PFSK-1 (cell line): ENCODE results near the gene TMC8.

ENCODE experiments used
- FOXP2 ChIP-seq: optimal IDR thresholded peaks from 2 replicates; pipeline ENCODE3; 2011; ENCODE audit warnings: borderline replicate concordance, control low read depth, inconsistent platforms; ENCODE audit not compliant: insufficient read depth; ENCODE audit errors: extremely low read length, extremely low read depth
- POLR2AphosphoS5 ChIP-seq: IDR thresholded peaks from 2 replicates; pipeline ENCODE4 v1.6.1; 2012; ENCODE audit warnings: low read depth, mild to moderate bottlenecking, control low read depth, low read length, moderate library complexity
- SIN3A ChIP-seq: IDR thresholded peaks from 2 replicates; pipeline ENCODE4 v1.6.1; 2012; ENCODE audit warnings: mild to moderate bottlenecking, low read length, moderate library complexity, borderline replicate concordance; ENCODE audit not compliant: insufficient read depth
- TAF1 ChIP-seq: IDR thresholded peaks from 2 replicates; pipeline ENCODE4 v1.6.1; 2012; ENCODE audit warnings: low read length, control low read depth, borderline replicate concordance; ENCODE audit not compliant: insufficient read depth
- TF ChIP-seq, protein P1 (sequence below), 2 experiments: IDR thresholded peaks; 2 replicates each; pipeline versions ENCODE4 v1.6.1 to v1.8.0; 2011 to 2012; ENCODE audit warnings: low read depth in 2 of 2, low read length in 2 of 2, control low read depth in 1 of 2, inconsistent platforms in 1 of 2, mild to moderate bottlenecking in 1 of 2, moderate library complexity in 1 of 2; ENCODE audit not compliant: insufficient read depth in 1 of 2

TMC8 gene

DNA sequence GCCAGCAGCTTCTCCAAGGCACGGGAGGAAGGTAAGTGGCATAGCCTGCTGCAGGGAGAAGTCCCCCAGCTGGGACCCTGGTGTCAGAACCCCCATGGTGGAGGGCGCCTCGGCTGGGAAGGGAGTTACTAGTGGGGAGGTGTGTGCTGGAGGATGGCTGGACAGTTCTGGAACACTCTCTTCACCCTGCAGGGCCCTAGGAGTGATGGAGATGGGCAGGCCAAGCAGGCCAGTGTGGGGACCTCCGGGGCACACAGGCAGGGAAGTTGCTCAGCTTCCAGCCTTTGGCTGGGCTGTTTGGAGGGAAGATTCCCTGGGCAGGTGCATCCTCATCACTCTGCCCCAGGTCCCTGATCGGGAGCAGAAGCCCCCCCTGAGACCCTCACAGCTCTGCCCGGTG lies 16.3 kb downstream of the TMC8 start:
- TF ChIP-seq, protein P1, sequence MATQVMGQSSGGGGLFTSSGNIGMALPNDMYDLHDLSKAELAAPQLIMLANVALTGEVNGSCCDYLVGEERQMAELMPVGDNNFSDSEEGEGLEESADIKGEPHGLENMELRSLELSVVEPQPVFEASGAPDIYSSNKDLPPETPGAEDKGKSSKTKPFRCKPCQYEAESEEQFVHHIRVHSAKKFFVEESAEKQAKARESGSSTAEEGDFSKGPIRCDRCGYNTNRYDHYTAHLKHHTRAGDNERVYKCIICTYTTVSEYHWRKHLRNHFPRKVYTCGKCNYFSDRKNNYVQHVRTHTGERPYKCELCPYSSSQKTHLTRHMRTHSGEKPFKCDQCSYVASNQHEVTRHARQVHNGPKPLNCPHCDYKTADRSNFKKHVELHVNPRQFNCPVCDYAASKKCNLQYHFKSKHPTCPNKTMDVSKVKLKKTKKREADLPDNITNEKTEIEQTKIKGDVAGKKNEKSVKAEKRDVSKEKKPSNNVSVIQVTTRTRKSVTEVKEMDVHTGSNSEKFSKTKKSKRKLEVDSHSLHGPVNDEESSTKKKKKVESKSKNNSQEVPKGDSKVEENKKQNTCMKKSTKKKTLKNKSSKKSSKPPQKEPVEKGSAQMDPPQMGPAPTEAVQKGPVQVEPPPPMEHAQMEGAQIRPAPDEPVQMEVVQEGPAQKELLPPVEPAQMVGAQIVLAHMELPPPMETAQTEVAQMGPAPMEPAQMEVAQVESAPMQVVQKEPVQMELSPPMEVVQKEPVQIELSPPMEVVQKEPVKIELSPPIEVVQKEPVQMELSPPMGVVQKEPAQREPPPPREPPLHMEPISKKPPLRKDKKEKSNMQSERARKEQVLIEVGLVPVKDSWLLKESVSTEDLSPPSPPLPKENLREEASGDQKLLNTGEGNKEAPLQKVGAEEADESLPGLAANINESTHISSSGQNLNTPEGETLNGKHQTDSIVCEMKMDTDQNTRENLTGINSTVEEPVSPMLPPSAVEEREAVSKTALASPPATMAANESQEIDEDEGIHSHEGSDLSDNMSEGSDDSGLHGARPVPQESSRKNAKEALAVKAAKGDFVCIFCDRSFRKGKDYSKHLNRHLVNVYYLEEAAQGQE (IDR thresholded peaks at IDR 0.05; ENCODE audit: insufficient read depth in 1 of 2, low read depth in 2 of 2, low read length in 2 of 2), result no peak
- no peak for TF ChIP-seq TAF1
- TF ChIP-seq FOXP2, result no peak
- no peak for TF ChIP-seq POLR2AphosphoS5
- TF ChIP-seq SIN3A, result no peak

DNA sequence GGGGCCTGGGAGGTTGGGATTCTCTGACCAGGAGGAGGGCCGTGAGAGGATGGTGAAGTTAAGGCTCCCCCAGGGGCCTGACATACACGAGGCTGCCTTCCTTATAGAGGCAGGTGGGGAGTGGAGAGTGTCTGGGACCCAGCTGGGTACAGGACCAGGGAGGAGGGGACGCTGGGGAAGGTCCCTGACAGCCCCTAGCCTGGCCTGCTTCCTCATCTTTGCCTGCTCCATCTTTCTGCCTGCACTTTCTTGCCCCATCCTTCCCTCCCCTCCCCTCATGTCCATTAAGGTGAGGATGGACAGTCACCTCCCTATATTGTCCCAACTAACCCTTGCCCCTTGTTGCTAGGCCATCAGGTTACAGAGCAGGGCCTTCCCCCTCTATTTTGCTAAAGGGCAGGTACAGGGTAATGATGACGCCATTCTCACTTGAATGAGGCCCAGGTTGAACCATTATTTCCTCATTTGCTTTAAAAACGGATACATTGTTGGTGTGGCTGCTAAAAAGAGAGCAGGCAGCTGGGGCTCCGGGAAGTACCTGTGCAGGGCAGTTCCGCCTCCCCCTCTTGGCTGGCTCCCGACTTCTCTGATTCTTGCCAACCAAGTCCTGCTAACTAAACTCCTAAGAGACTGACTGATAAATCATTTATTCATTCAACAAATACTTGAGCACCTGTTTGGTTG lies 16.9 kb downstream of the TMC8 start:
- no peak for TF ChIP-seq TAF1
- TF ChIP-seq, protein P1 (IDR thresholded peaks at IDR 0.05; ENCODE audit: insufficient read depth in 1 of 2, low read depth in 2 of 2, low read length in 2 of 2), result no peak
- TF ChIP-seq POLR2AphosphoS5, result no peak
- no peak for TF ChIP-seq SIN3A
- no peak for TF ChIP-seq FOXP2

DNA sequence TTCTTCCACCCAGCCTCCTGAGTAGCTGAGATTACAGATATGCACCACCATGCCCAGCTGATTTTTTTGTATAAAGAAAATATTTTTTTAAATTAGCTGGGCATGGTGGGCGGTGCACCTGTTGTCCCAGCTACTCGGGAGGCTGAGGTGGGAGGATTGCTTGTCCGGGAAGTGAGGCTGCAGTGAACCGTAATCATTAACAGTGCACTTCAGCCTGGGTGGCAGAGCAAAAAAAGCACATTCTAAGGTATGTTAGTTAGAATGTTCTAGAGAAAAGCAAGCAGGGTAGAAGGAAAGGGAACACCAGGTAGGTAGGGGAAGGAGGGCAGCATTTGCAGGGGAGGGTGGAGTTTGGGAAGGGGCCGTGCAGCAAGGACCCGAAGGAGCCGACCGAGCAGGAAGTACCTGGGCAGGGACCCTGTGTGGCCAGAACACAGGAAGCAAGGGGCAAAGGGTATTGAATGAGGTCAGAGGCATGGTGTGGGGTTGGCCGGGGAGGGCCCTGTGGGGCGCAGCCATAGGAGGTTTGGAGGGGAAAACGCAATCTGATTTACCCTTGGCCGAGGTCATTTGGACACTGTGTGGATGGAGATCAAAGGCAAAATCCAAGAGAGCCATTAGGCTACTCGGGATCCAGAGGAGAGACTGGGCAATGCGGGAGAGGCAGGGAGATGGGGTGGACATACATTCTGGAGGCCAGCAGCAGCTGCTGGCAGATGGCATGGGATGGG lies 17.9 kb downstream of the TMC8 start:
- TF ChIP-seq FOXP2, result no peak

DNA sequence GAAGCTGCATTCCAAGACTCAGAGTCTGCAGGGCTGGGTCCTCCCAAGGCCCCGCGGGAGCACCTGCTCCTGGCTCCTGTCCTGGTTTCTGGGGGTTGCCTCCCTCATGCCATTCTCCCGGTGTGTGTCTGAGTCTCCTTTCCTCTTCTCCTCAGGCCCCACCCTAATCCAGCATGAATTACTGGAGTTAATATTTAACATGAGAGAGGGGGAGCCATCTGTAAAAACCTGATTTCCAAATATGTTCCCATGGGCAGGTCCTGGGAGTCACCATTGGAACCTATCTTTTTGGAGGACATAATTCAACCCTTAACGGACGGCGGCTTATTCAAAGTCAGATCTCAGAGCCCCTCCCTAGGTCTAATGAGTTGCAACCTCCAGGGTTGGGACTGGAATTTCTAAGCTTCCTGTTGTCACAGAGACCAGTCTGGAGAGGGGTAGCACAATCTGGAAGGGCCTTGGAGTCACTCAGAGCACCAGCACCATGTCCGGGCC lies 21.0 kb downstream of the TMC8 start:
- TF ChIP-seq POLR2AphosphoS5 (no peak), SIN3A (no peak), FOXP2 (no peak), TAF1 (no peak)
- TF ChIP-seq, protein P1 (IDR thresholded peaks at IDR 0.05; ENCODE audit: insufficient read depth in 1 of 2, low read depth in 2 of 2, low read length in 2 of 2), result no peak

DNA sequence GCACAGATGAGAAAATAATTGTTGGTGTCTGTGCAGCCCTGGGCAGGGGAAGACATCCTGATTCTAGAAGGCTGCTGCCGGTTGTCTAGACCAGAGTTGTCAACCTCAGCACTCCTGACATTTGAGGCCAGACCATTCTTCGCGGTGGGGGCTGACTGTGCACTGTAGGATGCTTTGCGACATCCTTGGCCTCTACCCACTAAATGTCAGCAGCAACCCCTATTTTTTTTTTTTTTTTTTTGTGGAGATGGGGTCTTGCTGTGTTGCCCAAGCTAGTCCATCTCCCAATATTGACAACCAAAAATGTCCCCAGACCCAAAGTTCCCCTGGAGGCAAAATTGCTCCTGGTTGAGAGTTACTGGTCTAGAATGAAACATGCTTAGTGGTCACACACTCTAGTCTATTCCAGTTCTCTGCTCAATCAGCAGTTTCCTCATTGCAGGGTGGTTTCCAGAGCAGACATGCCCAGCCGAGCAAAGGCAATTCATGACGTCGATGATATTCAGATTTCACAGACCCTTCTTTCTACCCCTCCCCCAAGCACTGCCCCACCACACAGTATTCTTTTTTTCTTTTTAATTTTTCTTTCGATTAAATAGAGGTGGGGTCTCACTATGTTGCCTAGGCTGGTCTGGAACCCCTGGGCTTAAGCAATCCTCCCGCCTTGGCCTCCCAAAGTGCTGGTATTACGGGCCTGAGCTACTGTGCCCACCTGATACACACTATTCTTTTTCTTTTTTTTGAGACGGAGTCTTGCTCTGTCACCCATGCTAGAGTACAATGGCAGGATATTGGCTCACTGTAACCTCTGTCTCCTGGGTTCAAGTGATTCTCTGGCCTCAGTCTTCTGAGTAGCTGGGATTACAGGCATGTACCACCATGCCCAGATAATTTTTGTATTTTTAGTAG lies 24.6 kb downstream of the TMC8 start:
- TF ChIP-seq FOXP2, result no peak
- TF ChIP-seq, protein P1 (IDR thresholded peaks at IDR 0.05; ENCODE audit: insufficient read depth in 1 of 2, low read depth in 2 of 2, low read length in 2 of 2), result no peak
- TF ChIP-seq POLR2AphosphoS5, result no peak
- TF ChIP-seq TAF1, result no peak
- TF ChIP-seq SIN3A, result no peak
